Karpas-422 (cell line): Measurements from ENCODE around the gene TNFRSF12A. TPM values are rescaled to one million over a fixed set of nuclear protein-coding genes. Genes with fewer than 3 reads are reported as not detected.

ENCODE experiments used
- DNase-seq: peaks from one replicate; pipeline ENCODE4 v3.0.0-alpha.2; 2015
- H2AFZ ChIP-seq: fragments of 200-600 bp; sonication (generic); 2 replicates; pipeline ENCODE4 v1.6.1; 2014; ENCODE audit warnings: antibody characterized with exemption, low read length, mixed read lengths
- H3K27ac ChIP-seq: fragments of 200-600 bp; sonication (generic); 2 replicates; pipeline ENCODE4 v1.5.1; 2014; ENCODE audit warnings: mild to moderate bottlenecking, low read length, moderate library complexity
- H3K27me3 ChIP-seq: fragments of 200-600 bp; sonication (generic); 2 replicates; pipeline ENCODE4 v1.6.1; 2014; ENCODE audit warnings: low read length, mixed read lengths
- H3K36me3 ChIP-seq: fragments of 200-600 bp; sonication (generic); 2 replicates; pipeline ENCODE4 v1.6.1; 2014; ENCODE audit warnings: low read length, mixed read lengths; ENCODE audit not compliant: insufficient read depth
- H3K4me1 ChIP-seq: fragments of 200-600 bp; sonication (generic); 2 replicates; pipeline ENCODE4 v1.6.1; 2014; ENCODE audit warnings: mild to moderate bottlenecking, low read length, mixed read lengths
- H3K4me2 ChIP-seq: fragments of 200-600 bp; sonication (generic); 2 replicates; pipeline ENCODE4 v1.6.1; 2014; ENCODE audit warnings: low read length, low read depth, mild to moderate bottlenecking; ENCODE audit not compliant: poor library complexity, severe bottlenecking
- H3K4me3 ChIP-seq: fragments of 200-600 bp; sonication (generic); 2 replicates; pipeline ENCODE4 v1.5.1; 2014; ENCODE audit warnings: mild to moderate bottlenecking, antibody characterized with exemption, low read length, mixed read lengths
- H3K79me2 ChIP-seq: fragments of 200-600 bp; sonication (generic); 2 replicates; pipeline ENCODE4 v1.6.1; 2014; ENCODE audit warnings: mild to moderate bottlenecking, low read length, mixed read lengths
- H3K9ac ChIP-seq: fragments of 200-600 bp; sonication (generic); 2 replicates; pipeline ENCODE4 v1.6.0; 2014; ENCODE audit warnings: low read length
- H3K9me2 ChIP-seq: fragments of 200-600 bp; sonication (generic), shearing (Covaris generic); replicated peaks from 2 replicates; pipeline ENCODE4 v1.6.0; 2014; ENCODE audit warnings: mild to moderate bottlenecking, low read length, moderate library complexity; ENCODE audit not compliant: insufficient read depth
- H3K9me3 ChIP-seq: fragments of 300-700, 200-600 bp; sonication (generic); 2 replicates; pipeline ENCODE4 v1.6.1; 2014; ENCODE audit warnings: low read length, mixed read lengths
- H4K20me1 ChIP-seq: fragments of 200-600 bp; sonication (generic); 2 replicates; pipeline ENCODE4 v1.6.1; 2014; ENCODE audit warnings: mild to moderate bottlenecking, antibody characterized with exemption, low read length, low read depth; ENCODE audit not compliant: insufficient read depth
- total RNA-seq: library from RNA; depleted of rRNA; stranded (reverse); fragments of >200 nt; shearing (Covaris generic); gene quantifications from 2 replicates; pipeline ENCODE4 v1.2.3, GENCODE V29; 2014; ENCODE audit warnings: low replicate concordance; rRNA removed

The TNFRSF12A gene
- 4.9 and 9.4 TPM in 2 replicates for total RNA-seq

- Histone ChIP-seq H3K9ac (peak within 1 kb of the TSS; percentile 78), H3K27ac (no peak within 1 kb of the TSS), H3K4me1 (peaks cover 38% of the 10 kb centered on the region), H3K9me2 (no peaks in the 10 kb centered on the region), H3K4me2 (peak within 1 kb of the TSS; percentile 82), H3K9me3 (no peaks in the 10 kb centered on the region), H3K36me3 (no peaks in the 10 kb centered on the region), H2AFZ (peak within 1 kb of the TSS; percentile 91), H3K79me2 (peaks cover 3% of the 10 kb centered on the region), H3K4me3 (peak within 1 kb of the TSS; percentile 70), H4K20me1 (0 out of 2 replicates have a peak, but pooled peaks cover under 1% of the 10 kb centered on the region), H3K27me3 (no peaks in the 10 kb centered on the region)
- peak; percentile 94 for DNase-seq
Measured at GRCh38 chr16:3020247-3020603, at the start of gene TNFRSF12A. Gene TNFRSF12A, plus strand, starts transcription at chr16:3020368. Its CDS starts 30 bp downstream, at chr16:3020398.

GRCh38 chr16:2970563-2970962 lies 49.6 kb upstream of the TNFRSF12A start:
- Histone ChIP-seq H3K79me2 (peaks cover 20% of the 10 kb centered on the region), H3K9me3 (no peaks in the 10 kb centered on the region), H3K36me3 (peaks cover 16% of the 10 kb centered on the region; the same call in 1 of the 2 replicates), H3K9ac (peak overlapping the region; percentile 98), H2AFZ (no peak overlapping the region), H3K9me2 (no peaks in the 10 kb centered on the region), H4K20me1 (peaks cover 16% of the 10 kb centered on the region), H3K4me3 (peak overlapping the region; percentile 99), H3K4me1 (peaks cover 57% of the 10 kb centered on the region), H3K27me3 (no peaks in the 10 kb centered on the region), H3K4me2 (peak overlapping the region; percentile 79), H3K27ac (no peak overlapping the region)
- DNase-seq = peak; percentile 57

GRCh38 chr16:2971134-2971984 lies 48.8 kb upstream of the TNFRSF12A start:
- peak overlapping the region; percentile 79 for H3K4me2 ChIP-seq

GRCh38 chr16:2971985-2972784 lies 48.0 kb upstream of the TNFRSF12A start:
- H3K4me2 ChIP-seq = peak overlapping the region; percentile 79
- no peak overlapping the region for H2AFZ ChIP-seq
- peaks cover 58% of the 10 kb centered on the region for H3K4me1 ChIP-seq
- no peak overlapping the region for H3K27ac ChIP-seq
- no peaks in the 10 kb centered on the region for H3K9me2 ChIP-seq
- peak overlapping the region; percentile 98 for H3K9ac ChIP-seq
- no peak for DNase-seq
- H3K4me3 ChIP-seq = 0 out of 2 replicates have a peak overlapping the region, but pooled peaks have one; percentile 99
- peaks cover 16% of the 10 kb centered on the region for H4K20me1 ChIP-seq
- peaks cover 21% of the 10 kb centered on the region for H3K79me2 ChIP-seq
- H3K36me3 ChIP-seq = peaks cover 16% of the 10 kb centered on the region; the same call in 1 of the 2 replicates
- H3K27me3 ChIP-seq = no peaks in the 10 kb centered on the region
- H3K9me3 ChIP-seq = no peaks in the 10 kb centered on the region

More at GRCh38 chr16:2971134-2971984, 48.8 kb upstream of the TNFRSF12A start:
- Histone ChIP-seq H3K36me3 (peaks cover 16% of the 10 kb centered on the region; the same call in 1 of the 2 replicates), H3K9ac (peak overlapping the region; percentile 98), H3K9me3 (no peaks in the 10 kb centered on the region), H3K79me2 (peaks cover 20% of the 10 kb centered on the region), H3K27me3 (no peaks in the 10 kb centered on the region), H3K4me1 (peaks cover 54% of the 10 kb centered on the region), H3K9me2 (no peaks in the 10 kb centered on the region), H3K27ac (no peak overlapping the region), H3K4me3 (peak overlapping the region; percentile 99), H4K20me1 (peaks cover 16% of the 10 kb centered on the region), H2AFZ (no peak overlapping the region)
- peak; percentile 57 for DNase-seq

GRCh38 chr16:2973093-2973492 lies 47.1 kb upstream of the TNFRSF12A start:
- peak overlapping the region; percentile 21; the same call in 1 of the 2 replicates for H3K9ac ChIP-seq
- no peak overlapping the region for H3K27ac ChIP-seq
- no peak for DNase-seq
- H2AFZ ChIP-seq = no peak overlapping the region
- H4K20me1 ChIP-seq = peaks cover 16% of the 10 kb centered on the region
- H3K79me2 ChIP-seq = peaks cover 30% of the 10 kb centered on the region
- H3K9me3 ChIP-seq = no peaks in the 10 kb centered on the region
- H3K4me1 ChIP-seq = peaks cover 60% of the 10 kb centered on the region
- peaks cover 16% of the 10 kb centered on the region; the same call in 1 of the 2 replicates for H3K36me3 ChIP-seq
- H3K4me3 ChIP-seq = no peak overlapping the region
- peak overlapping the region; percentile 6 for H3K4me2 ChIP-seq
- no peaks in the 10 kb centered on the region for H3K9me2 ChIP-seq
- no peaks in the 10 kb centered on the region for H3K27me3 ChIP-seq

- Histone ChIP-seq H3K9ac (no peak overlapping the region), H3K4me3 (no peak overlapping the region), H3K9me2 (no peaks in the 10 kb centered on the region), H3K79me2 (peaks cover 34% of the 10 kb centered on the region), H3K36me3 (peaks cover 16% of the 10 kb centered on the region; the same call in 1 of the 2 replicates), H3K9me3 (no peaks in the 10 kb centered on the region), H3K4me2 (no peak overlapping the region), H3K27ac (no peak overlapping the region), H3K27me3 (no peaks in the 10 kb centered on the region), H4K20me1 (peaks cover 16% of the 10 kb centered on the region), H3K4me1 (peaks cover 55% of the 10 kb centered on the region), H2AFZ (no peak overlapping the region)
- DNase-seq = no peak
Measured at GRCh38 chr16:2973605-2974318, 46.4 kb upstream of the TNFRSF12A start.

- Histone ChIP-seq H4K20me1 (peaks cover 16% of the 10 kb centered on the region), H3K4me1 (peaks cover 61% of the 10 kb centered on the region), H3K9me3 (no peaks in the 10 kb centered on the region), H3K36me3 (peaks cover 16% of the 10 kb centered on the region; the same call in 1 of the 2 replicates), H3K4me2 (no peak overlapping the region), H2AFZ (no peak overlapping the region), H3K27me3 (no peaks in the 10 kb centered on the region), H3K27ac (no peak overlapping the region), H3K9me2 (no peaks in the 10 kb centered on the region), H3K79me2 (peaks cover 41% of the 10 kb centered on the region), H3K9ac (no peak overlapping the region), H3K4me3 (no peak overlapping the region)
- no peak for DNase-seq
Measured at GRCh38 chr16:2974319-2975056, 45.7 kb upstream of the TNFRSF12A start.
